ENCODE data around the gene C17orf107.
"Not testable (repeated sequence)": the region's sequence is repeated elsewhere in the genome, so short reads cannot be mapped to it uniquely, and the experiment has no call there.

The C17orf107 gene

GRCh38 chr17:4858882-4859260 is 40.5 kb upstream of the C17orf107 start:
- H3K27me3 ChIP-seq (ENCODE audit: control insufficient read depth, insufficient read depth, low read length), result no peaks in the 10 kb centered on the region
- peaks cover 38% of the 10 kb centered on the region for H3K4me1 ChIP-seq (ENCODE audit: control insufficient read depth, low read depth, low read length)
- H3K9ac ChIP-seq (ENCODE audit: low read length), result peak overlapping the region; percentile 20
- H3K4me3 ChIP-seq (ENCODE audit: low read length), result no peak overlapping the region
- H3K9me3 ChIP-seq (ENCODE audit: control insufficient read depth, low read depth, low read length), result no peaks in the 10 kb centered on the region
- H3K36me3 ChIP-seq (ENCODE audit: control insufficient read depth, low read depth, low read length), result no peaks in the 10 kb centered on the region
- H3K27ac ChIP-seq (ENCODE audit: low read length), result no peak overlapping the region

DNA sequence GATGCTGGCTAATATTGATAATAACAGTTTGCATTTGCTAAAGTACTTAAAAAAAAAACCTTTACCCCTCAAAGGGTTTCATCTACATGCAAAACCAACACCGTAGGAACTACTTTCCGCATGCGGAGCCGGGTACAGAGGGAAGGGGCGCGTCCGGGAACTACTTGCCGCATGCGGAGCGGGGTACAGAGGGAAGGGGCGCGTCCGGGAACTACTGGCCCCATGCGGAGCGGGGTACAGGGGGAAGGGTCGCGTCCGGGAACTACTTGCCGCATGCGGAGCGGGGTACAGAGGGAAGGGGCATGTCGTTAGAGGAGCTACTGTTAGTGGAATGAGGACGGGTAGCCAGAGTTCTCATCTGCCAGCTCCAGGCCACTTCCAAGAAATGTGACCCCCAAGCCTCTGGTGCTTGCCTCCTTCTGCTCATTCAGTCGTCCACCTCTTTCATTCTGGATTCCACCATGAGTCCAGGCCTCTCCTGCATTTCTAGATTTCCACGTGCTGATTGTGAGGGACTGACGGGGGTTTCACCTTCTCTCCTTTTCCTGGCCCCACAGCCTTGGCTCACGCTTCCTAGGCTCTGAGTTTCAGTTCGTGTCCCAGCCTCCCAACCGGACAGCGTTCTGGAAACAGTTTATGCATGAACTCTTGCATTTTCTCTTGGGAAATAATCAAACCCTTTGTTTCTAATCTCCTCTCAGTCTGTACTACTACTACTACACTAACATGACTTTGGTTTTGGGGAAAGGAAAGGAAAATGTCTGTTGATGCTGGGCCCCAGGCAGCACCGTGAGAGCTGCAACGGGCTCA is 39.3 kb upstream of the C17orf107 start:
- Histone ChIP-seq H3K27ac (ENCODE audit: low read length) (no peak overlapping the region), H3K27me3 (ENCODE audit: control insufficient read depth, insufficient read depth, low read length) (no peaks in the 10 kb centered on the region), H3K9ac (ENCODE audit: low read length) (no peak overlapping the region)

GRCh38 chr17:4860651-4861050 is 38.7 kb upstream of the C17orf107 start:
- no peak overlapping the region for H3K27ac ChIP-seq (ENCODE audit: low read length)

More for the DNA sequence above, 39.3 kb upstream of the C17orf107 start:
- Histone ChIP-seq H3K36me3 (ENCODE audit: control insufficient read depth, low read depth, low read length) (no peaks in the 10 kb centered on the region), H3K4me1 (ENCODE audit: control insufficient read depth, low read depth, low read length) (peaks cover 33% of the 10 kb centered on the region), H3K4me3 (ENCODE audit: low read length) (peak overlapping the region; percentile 16), H3K9me3 (ENCODE audit: control insufficient read depth, low read depth, low read length) (no peaks in the 10 kb centered on the region)

DNA sequence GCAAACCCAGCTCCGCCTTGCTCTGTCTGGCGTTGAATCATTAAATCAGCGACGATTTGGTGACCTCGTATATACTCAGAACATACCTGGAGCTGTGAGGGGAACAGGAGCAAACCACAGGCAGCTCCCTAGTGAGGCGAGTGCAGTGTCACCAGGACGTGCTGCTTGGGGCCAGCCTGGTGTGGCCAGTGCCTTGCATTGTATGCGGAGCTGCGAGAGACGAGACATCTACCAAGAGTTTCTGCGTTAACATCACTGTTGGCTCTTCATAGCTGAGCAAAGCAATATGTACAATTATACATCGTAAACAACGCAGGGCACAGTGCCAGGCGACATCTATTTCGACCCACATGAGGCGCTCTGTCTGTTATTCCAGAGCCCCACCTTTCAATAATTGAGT is 38.3 kb upstream of the C17orf107 start:
- H3K4me3 ChIP-seq (ENCODE audit: low read length), result no peak overlapping the region
- H3K9me3 ChIP-seq (ENCODE audit: control insufficient read depth, low read depth, low read length), result no peaks in the 10 kb centered on the region
- H3K36me3 ChIP-seq (ENCODE audit: control insufficient read depth, low read depth, low read length), result no peaks in the 10 kb centered on the region
- H3K4me1 ChIP-seq (ENCODE audit: control insufficient read depth, low read depth, low read length), result peaks cover 33% of the 10 kb centered on the region
- no peaks in the 10 kb centered on the region for H3K27me3 ChIP-seq (ENCODE audit: control insufficient read depth, insufficient read depth, low read length)
- no peak overlapping the region for H3K27ac ChIP-seq (ENCODE audit: low read length)
- H3K9ac ChIP-seq (ENCODE audit: low read length), result no peak overlapping the region

More at GRCh38 chr17:4860651-4861050, 38.7 kb upstream of the C17orf107 start:
- Histone ChIP-seq H3K36me3 (ENCODE audit: control insufficient read depth, low read depth, low read length) (no peaks in the 10 kb centered on the region), H3K4me3 (ENCODE audit: low read length) (peak overlapping the region; percentile 16), H3K9ac (ENCODE audit: low read length) (no peak overlapping the region), H3K9me3 (ENCODE audit: control insufficient read depth, low read depth, low read length) (no peaks in the 10 kb centered on the region), H3K27me3 (ENCODE audit: control insufficient read depth, insufficient read depth, low read length) (no peaks in the 10 kb centered on the region), H3K4me1 (ENCODE audit: control insufficient read depth, low read depth, low read length) (peaks cover 33% of the 10 kb centered on the region)

DNA sequence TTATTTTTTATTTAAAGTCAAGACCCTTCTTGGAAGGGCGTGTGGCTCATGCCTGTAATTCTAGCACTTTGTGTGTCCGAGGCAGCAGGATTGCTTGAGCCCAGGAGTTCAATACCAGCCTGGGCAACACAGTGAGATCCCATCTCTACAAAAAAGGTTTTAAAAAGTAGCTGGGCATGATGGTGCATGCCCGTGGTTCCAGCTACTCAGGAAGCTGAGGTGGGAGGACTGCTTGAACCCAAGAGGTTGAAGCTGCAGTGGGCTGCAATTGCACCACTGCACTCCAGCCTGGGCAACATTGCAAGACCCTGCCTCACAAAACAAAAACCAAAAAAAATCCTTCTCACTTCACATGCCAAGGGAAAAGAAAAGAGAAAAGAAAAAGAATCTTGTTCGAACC is 36.6 kb upstream of the C17orf107 start:
- no peaks in the 10 kb centered on the region for H3K36me3 ChIP-seq (ENCODE audit: control insufficient read depth, low read depth, low read length)
- no peaks in the 10 kb centered on the region for H3K27me3 ChIP-seq (ENCODE audit: control insufficient read depth, insufficient read depth, low read length)
- no peaks in the 10 kb centered on the region for H3K9me3 ChIP-seq (ENCODE audit: control insufficient read depth, low read depth, low read length)
- H3K9ac ChIP-seq (ENCODE audit: low read length), result no peak overlapping the region
- no peak overlapping the region for H3K27ac ChIP-seq (ENCODE audit: low read length)
- H3K4me3 ChIP-seq (ENCODE audit: low read length), result no peak overlapping the region
- peaks cover 29% of the 10 kb centered on the region for H3K4me1 ChIP-seq (ENCODE audit: control insufficient read depth, low read depth, low read length)

- no peaks in the 10 kb centered on the region for H3K36me3 ChIP-seq (ENCODE audit: control insufficient read depth, low read depth, low read length)
- no peak overlapping the region for H3K9ac ChIP-seq (ENCODE audit: low read length)
- peaks cover 25% of the 10 kb centered on the region for H3K4me1 ChIP-seq (ENCODE audit: control insufficient read depth, low read depth, low read length)
- H3K27ac ChIP-seq (ENCODE audit: low read length), result no peak overlapping the region
- no peaks in the 10 kb centered on the region for H3K27me3 ChIP-seq (ENCODE audit: control insufficient read depth, insufficient read depth, low read length)
- no peaks in the 10 kb centered on the region for H3K9me3 ChIP-seq (ENCODE audit: control insufficient read depth, low read depth, low read length)
- H3K4me3 ChIP-seq (ENCODE audit: low read length), result no peak overlapping the region
Observed at GRCh38 chr17:4863321-4863720, 36.0 kb upstream of the C17orf107 start.

DNA sequence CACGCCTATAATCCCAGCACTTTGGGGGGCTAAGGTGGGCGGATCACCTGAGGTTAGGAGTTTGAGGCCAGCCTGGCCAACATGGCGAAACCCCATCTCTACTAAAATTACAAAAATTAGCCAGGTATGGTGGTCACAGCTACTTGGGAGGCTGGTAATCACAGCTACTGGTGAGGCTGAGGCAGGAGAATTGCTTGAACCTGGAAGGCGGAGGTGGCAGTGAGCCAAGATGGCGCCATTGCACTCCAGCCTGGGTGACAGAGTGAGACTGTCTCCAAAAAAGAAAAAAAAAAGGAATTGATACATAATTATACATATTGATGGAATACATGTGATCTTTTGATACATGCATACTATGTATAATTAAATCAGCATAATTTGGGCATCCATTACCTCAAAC is 31.8 kb upstream of the C17orf107 start:
- H3K27ac ChIP-seq (ENCODE audit: low read length); H3K9ac ChIP-seq (ENCODE audit: low read length); H3K4me3 ChIP-seq (ENCODE audit: low read length); H3K36me3 ChIP-seq (ENCODE audit: control insufficient read depth, low read depth, low read length); H3K27me3 ChIP-seq (ENCODE audit: control insufficient read depth, insufficient read depth, low read length); H3K9me3 ChIP-seq (ENCODE audit: control insufficient read depth, low read depth, low read length); H3K4me1 ChIP-seq (ENCODE audit: control insufficient read depth, low read depth, low read length): not testable (repeated sequence)

DNA sequence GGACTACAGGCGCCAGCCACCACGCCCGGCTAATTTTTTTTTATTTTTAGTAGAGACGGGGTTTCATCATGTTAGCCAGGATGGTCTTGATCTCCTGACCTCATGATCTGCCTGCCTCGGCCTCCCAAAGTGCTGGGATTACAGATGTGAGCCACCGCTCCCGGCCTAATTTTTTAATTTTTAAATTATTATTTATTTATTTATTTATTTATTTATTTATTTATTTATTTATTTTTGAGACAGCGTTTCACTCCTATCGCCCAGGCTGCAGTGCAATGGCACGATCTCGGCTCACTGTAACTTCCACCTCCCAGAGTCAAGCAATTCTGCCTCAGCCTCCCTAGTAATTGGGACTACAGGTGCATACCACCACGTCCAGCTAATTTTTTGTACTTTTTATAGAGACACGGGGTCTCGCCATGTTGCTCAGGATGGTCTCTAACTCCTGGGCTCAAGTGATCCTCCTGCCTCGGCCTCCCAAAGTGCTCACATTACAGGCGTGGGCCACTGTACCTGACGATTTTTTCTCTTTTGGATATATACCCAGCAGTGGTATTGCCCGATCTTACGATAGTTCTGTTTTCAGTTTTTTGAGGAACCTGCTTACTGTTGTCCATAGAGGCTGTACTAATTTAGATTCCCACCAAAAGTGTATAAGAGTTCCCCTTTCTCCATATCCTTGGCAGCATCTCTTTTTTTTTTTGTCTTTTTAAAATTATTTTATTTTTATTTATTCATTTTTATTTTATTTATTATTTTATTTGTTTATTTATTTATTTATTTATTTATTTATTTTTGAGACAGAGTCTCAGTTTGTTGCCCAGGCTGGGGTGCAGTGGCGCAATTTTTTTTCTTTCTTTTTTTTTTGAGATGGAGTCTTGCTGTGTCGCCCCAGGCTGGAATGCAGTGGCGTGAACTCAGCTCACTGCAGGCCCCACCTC is 30.0 kb upstream of the C17orf107 start:
- H3K9ac ChIP-seq (ENCODE audit: low read length); H3K9me3 ChIP-seq (ENCODE audit: control insufficient read depth, low read depth, low read length); H3K4me3 ChIP-seq (ENCODE audit: low read length); H3K27ac ChIP-seq (ENCODE audit: low read length); H3K4me1 ChIP-seq (ENCODE audit: control insufficient read depth, low read depth, low read length); H3K36me3 ChIP-seq (ENCODE audit: control insufficient read depth, low read depth, low read length); H3K27me3 ChIP-seq (ENCODE audit: control insufficient read depth, insufficient read depth, low read length): not testable (repeated sequence)

- Histone ChIP-seq H3K4me3 (ENCODE audit: low read length) (no peak overlapping the region), H3K4me1 (ENCODE audit: control insufficient read depth, low read depth, low read length) (peaks cover 9% of the 10 kb centered on the region), H3K27me3 (ENCODE audit: control insufficient read depth, insufficient read depth, low read length) (no peaks in the 10 kb centered on the region), H3K27ac (ENCODE audit: low read length) (no peak overlapping the region), H3K9ac (ENCODE audit: low read length) (no peak overlapping the region), H3K36me3 (ENCODE audit: control insufficient read depth, low read depth, low read length) (no peaks in the 10 kb centered on the region), H3K9me3 (ENCODE audit: control insufficient read depth, low read depth, low read length) (no peaks in the 10 kb centered on the region)
Observed at GRCh38 chr17:4870855-4871254, 28.5 kb upstream of the C17orf107 start.

DNA sequence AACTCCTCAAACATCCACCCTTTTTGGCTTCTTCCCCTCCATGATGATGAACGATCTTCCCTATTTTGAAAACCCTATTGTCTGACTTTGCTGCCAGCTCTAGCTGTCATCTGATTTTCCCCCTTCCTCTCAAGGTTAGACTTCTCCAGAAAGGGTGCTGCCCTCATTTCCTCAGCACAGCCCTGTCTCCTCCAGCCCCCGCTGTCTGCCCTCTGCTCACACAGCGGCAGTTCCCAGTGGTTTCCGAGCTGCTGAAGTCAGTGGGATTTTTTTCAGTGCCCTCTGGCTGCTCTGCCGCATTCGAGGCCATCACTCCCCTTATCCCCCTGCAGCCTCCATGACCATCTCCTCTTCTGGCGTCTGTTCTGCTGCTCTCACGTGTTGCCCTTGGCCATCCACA is 26.6 kb upstream of the C17orf107 start:
- H3K9ac ChIP-seq (ENCODE audit: low read length), result no peak overlapping the region
- no peak overlapping the region for H3K4me3 ChIP-seq (ENCODE audit: low read length)
- H3K36me3 ChIP-seq (ENCODE audit: control insufficient read depth, low read depth, low read length), result no peaks in the 10 kb centered on the region
- no peak overlapping the region for H3K27ac ChIP-seq (ENCODE audit: low read length)
- no peaks in the 10 kb centered on the region for H3K27me3 ChIP-seq (ENCODE audit: control insufficient read depth, insufficient read depth, low read length)
- H3K9me3 ChIP-seq (ENCODE audit: control insufficient read depth, low read depth, low read length), result no peaks in the 10 kb centered on the region
- peaks cover 9% of the 10 kb centered on the region for H3K4me1 ChIP-seq (ENCODE audit: control insufficient read depth, low read depth, low read length)

DNA sequence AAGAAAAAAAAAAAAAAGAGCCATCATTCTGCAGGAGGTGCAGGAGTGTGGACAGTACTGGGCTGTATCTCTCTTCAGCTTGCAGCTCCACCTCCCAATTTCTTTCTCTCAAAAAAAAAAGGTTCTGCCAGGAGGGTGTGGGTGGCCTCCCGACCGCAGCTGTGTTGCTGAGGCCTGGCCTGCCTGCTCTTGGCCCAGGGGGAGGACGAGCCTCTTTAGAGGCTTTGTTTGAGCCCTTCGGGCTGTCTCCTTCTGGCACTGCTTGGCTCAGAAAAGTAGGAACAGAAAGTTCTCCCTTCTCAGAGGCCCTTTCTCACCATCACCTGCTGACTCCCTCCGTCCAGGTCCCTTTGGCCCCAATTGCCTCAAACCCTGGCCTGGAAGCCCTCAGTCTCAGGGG is 22.2 kb upstream of the C17orf107 start:
- Histone ChIP-seq H3K27ac (ENCODE audit: low read length) (no peak overlapping the region), H3K4me1 (ENCODE audit: control insufficient read depth, low read depth, low read length) (peaks cover 9% of the 10 kb centered on the region), H3K9me3 (ENCODE audit: control insufficient read depth, low read depth, low read length) (no peaks in the 10 kb centered on the region), H3K27me3 (ENCODE audit: control insufficient read depth, insufficient read depth, low read length) (no peaks in the 10 kb centered on the region), H3K36me3 (ENCODE audit: control insufficient read depth, low read depth, low read length) (no peaks in the 10 kb centered on the region), H3K4me3 (ENCODE audit: low read length) (no peak overlapping the region), H3K9ac (ENCODE audit: low read length) (no peak overlapping the region)
